HG03103 (cell line): ENCODE measurements around the gene B4GALNT2.

Source experiments
- ATAC-seq: cut with Tn5 transposase; IDR thresholded peaks from one replicate; pipeline ENCODE4 v1.9.1; 2021; ENCODE audit warnings: low read depth; ENCODE audit not compliant: unreplicated experiment

B4GALNT2 gene

GRCh38 chr17:49204516-49204915 lies 71.9 kb downstream of the B4GALNT2 start:
- no peak for ATAC-seq

- ATAC-seq, result no peak
Measured at GRCh38 chr17:49209061-49209571, 76.5 kb downstream of the B4GALNT2 start.

- ATAC-seq, result peak; percentile 85
Measured at GRCh38 chr17:49210158-49211029, 77.8 kb downstream of the B4GALNT2 start, which contains the start of the genes ABI3 and GNGT2. TSS of gene ABI3 (plus strand) at chr17:49210707. CDS start at chr17:49210725, 18 bp downstream. TSS of gene GNGT2 (minus strand) at chr17:49210574. CDS start at chr17:49207422, 3,152 bp downstream.

GRCh38 chr17:49213399-49213798 lies 80.8 kb downstream of the B4GALNT2 start:
- ATAC-seq, result no peak

- ATAC-seq, result no peak
Measured at GRCh38 chr17:49213847-49214246, 81.3 kb downstream of the B4GALNT2 start.

GRCh38 chr17:49214676-49215360 lies 82.2 kb downstream of the B4GALNT2 start:
- ATAC-seq, result no peak

GRCh38 chr17:49216482-49216881 lies 83.9 kb downstream of the B4GALNT2 start:
- no peak for ATAC-seq

- no peak for ATAC-seq
Measured at GRCh38 chr17:49216953-49217650, 84.5 kb downstream of the B4GALNT2 start.

- no peak for ATAC-seq
Measured at GRCh38 chr17:49217651-49218413, 85.3 kb downstream of the B4GALNT2 start.

GRCh38 chr17:49218941-49219913 lies 86.7 kb downstream of the B4GALNT2 start:
- no peak for ATAC-seq

- no peak for ATAC-seq
Measured at GRCh38 chr17:49219987-49220386, 87.4 kb downstream of the B4GALNT2 start.

- ATAC-seq, result no peak
Measured at GRCh38 chr17:49223168-49223516, 90.6 kb downstream of the B4GALNT2 start.

GRCh38 chr17:49223517-49224197 lies 91.1 kb downstream of the B4GALNT2 start:
- ATAC-seq, result no peak

- no peak for ATAC-seq
Measured at GRCh38 chr17:49224198-49224996, 91.8 kb downstream of the B4GALNT2 start.

- no peak for ATAC-seq
Measured at GRCh38 chr17:49224997-49225337, 92.4 kb downstream of the B4GALNT2 start.

- no peak for ATAC-seq
Measured at GRCh38 chr17:49225554-49226236, 93.1 kb downstream of the B4GALNT2 start.
